ENCODE measurements around the gene PTPRR.

- TF ChIP-seq, protein P1, sequence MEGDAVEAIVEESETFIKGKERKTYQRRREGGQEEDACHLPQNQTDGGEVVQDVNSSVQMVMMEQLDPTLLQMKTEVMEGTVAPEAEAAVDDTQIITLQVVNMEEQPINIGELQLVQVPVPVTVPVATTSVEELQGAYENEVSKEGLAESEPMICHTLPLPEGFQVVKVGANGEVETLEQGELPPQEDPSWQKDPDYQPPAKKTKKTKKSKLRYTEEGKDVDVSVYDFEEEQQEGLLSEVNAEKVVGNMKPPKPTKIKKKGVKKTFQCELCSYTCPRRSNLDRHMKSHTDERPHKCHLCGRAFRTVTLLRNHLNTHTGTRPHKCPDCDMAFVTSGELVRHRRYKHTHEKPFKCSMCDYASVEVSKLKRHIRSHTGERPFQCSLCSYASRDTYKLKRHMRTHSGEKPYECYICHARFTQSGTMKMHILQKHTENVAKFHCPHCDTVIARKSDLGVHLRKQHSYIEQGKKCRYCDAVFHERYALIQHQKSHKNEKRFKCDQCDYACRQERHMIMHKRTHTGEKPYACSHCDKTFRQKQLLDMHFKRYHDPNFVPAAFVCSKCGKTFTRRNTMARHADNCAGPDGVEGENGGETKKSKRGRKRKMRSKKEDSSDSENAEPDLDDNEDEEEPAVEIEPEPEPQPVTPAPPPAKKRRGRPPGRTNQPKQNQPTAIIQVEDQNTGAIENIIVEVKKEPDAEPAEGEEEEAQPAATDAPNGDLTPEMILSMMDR (IDR thresholded peaks at IDR 0.05): no peak
- no peak for TF ChIP-seq EP300 (IDR thresholded peaks at IDR 0.05)
- TF ChIP-seq POLR2AphosphoS5 (IDR thresholded peaks at IDR 0.05): no peak
- TF ChIP-seq POLR2A (IDR thresholded peaks at IDR 0.05): no peak
Measured at GRCh38 chr12:70592664-70593063, 327.9 kb downstream of the PTPRR start.

Measured in suprapubic skin (tissue), 4 donors.